GM12892 (cell line): Measurements from ENCODE around the gene PEAK1.

Experiments
- POLR2A ChIP-seq: IDR thresholded peaks from 2 replicates; pipeline ENCODE4 v1.6.1; 2011; ENCODE audit warnings: low read depth, low read length, control low read depth
- POLR2AphosphoS5 ChIP-seq: IDR thresholded peaks from 2 replicates; pipeline ENCODE4 v1.6.1; 2011; ENCODE audit warnings: low read depth, low read length, control low read depth
- TAF1 ChIP-seq: IDR thresholded peaks from 2 replicates; pipeline ENCODE4 v1.6.1; 2011; ENCODE audit warnings: low read depth, mild to moderate bottlenecking, control low read depth, low read length, borderline replicate concordance

- TF ChIP-seq TAF1 (no peak), POLR2A (no peak), POLR2AphosphoS5 (no peak)
Observed at GRCh38 chr15:77119446-77119845, 300.5 kb downstream of the PEAK1 start.
